ENCODE measurements around the gene CCDC24.

CCDC24 gene

GRCh38 chr1:43997295-43997999 is 6.0 kb downstream of the CCDC24 start:
- no peak for DNase-seq (ENCODE audit: low read depth in 3 of 3, low spot score in 1 of 3)

GRCh38 chr1:43998000-43998378 is 6.6 kb downstream of the CCDC24 start:
- DNase-seq (ENCODE audit: low read depth in 3 of 3, low spot score in 1 of 3): no peak

GRCh38 chr1:43999455-43999854 is 8.1 kb downstream of the CCDC24 start:
- no peak for DNase-seq (ENCODE audit: low read depth in 3 of 3, low spot score in 1 of 3)

- no peak for DNase-seq (ENCODE audit: low read depth in 3 of 3, low spot score in 1 of 3)
Measured at GRCh38 chr1:44000122-44000665, 8.8 kb downstream of the CCDC24 start.

GRCh38 chr1:44002165-44002564 is 10.8 kb downstream of the CCDC24 start:
- DNase-seq (ENCODE audit: low read depth in 3 of 3, low spot score in 1 of 3): no peak

GRCh38 chr1:44002606-44003157 is 11.3 kb downstream of the CCDC24 start:
- DNase-seq (ENCODE audit: low read depth in 3 of 3, low spot score in 1 of 3): no peak

- DNase-seq (ENCODE audit: low read depth in 3 of 3, low spot score in 1 of 3): no peak
Measured at GRCh38 chr1:44008259-44008658, 16.9 kb downstream of the CCDC24 start.

GRCh38 chr1:44010935-44011471 is 19.6 kb downstream of the CCDC24 start:
- DNase-seq (ENCODE audit: low read depth in 3 of 3, low spot score in 1 of 3): no peak

GRCh38 chr1:44012404-44012803 is 21.0 kb downstream of the CCDC24 start:
- no peak for DNase-seq (ENCODE audit: low read depth in 3 of 3, low spot score in 1 of 3)

- no peak for DNase-seq (ENCODE audit: low read depth in 3 of 3, low spot score in 1 of 3)
Measured at GRCh38 chr1:44012941-44013609, 21.7 kb downstream of the CCDC24 start.

- no peak for DNase-seq (ENCODE audit: low read depth in 3 of 3, low spot score in 1 of 3)
Measured at GRCh38 chr1:44013949-44014348, 22.6 kb downstream of the CCDC24 start.

- DNase-seq (ENCODE audit: low read depth in 3 of 3, low spot score in 1 of 3): no peak
Measured at GRCh38 chr1:44014365-44015104, 23.1 kb downstream of the CCDC24 start.

- DNase-seq (ENCODE audit: low read depth in 3 of 3, low spot score in 1 of 3): no peak
Measured at GRCh38 chr1:44015206-44015605, 23.8 kb downstream of the CCDC24 start.

GRCh38 chr1:44016041-44016889 is 24.9 kb downstream of the CCDC24 start:
- no peak for DNase-seq (ENCODE audit: low read depth in 3 of 3, low spot score in 1 of 3)

- DNase-seq (ENCODE audit: low read depth in 3 of 3, low spot score in 1 of 3): no peak
Measured at GRCh38 chr1:44016890-44017400, 25.5 kb downstream of the CCDC24 start.

GRCh38 chr1:44019466-44019948 is 28.1 kb downstream of the CCDC24 start:
- DNase-seq (ENCODE audit: low read depth in 3 of 3, low spot score in 1 of 3): no peak

- DNase-seq (ENCODE audit: low read depth in 3 of 3, low spot score in 1 of 3): no peak
Measured at GRCh38 chr1:44020464-44020863, 29.1 kb downstream of the CCDC24 start.

- DNase-seq (ENCODE audit: low read depth in 3 of 3, low spot score in 1 of 3): no peak
Measured at GRCh38 chr1:44021156-44021555, 29.8 kb downstream of the CCDC24 start.

- no peak for DNase-seq (ENCODE audit: low read depth in 3 of 3, low spot score in 1 of 3)
Measured at GRCh38 chr1:44021581-44022321, 30.4 kb downstream of the CCDC24 start.

All from stimulated activated CD4-positive, alpha-beta T cell treated with anti-CD3 and anti-CD28 coated beads, TNF-alpha, amount 100 ng/mL, for 1 hour (primary cell).